ENCODE measurements around the gene PIGR.

PIGR gene

GRCh38 chr1:206909883-206910318 lies 36.4 kb downstream of the PIGR start:
- no peak for DNase-seq (ENCODE audit: low read depth in 2 of 2)

- DNase-seq (ENCODE audit: low read depth in 2 of 2), result no peak
Observed at GRCh38 chr1:206909161-206909882, 36.9 kb downstream of the PIGR start.

- no peak for DNase-seq (ENCODE audit: low read depth in 2 of 2)
Observed at GRCh38 chr1:206908038-206908437, 38.2 kb downstream of the PIGR start.

GRCh38 chr1:206907304-206907991 lies 38.8 kb downstream of the PIGR start:
- DNase-seq (ENCODE audit: low read depth in 2 of 2), result no peak

GRCh38 chr1:206905295-206906164 lies 40.7 kb downstream of the PIGR start:
- DNase-seq (ENCODE audit: low read depth in 2 of 2), result no peak

- DNase-seq (ENCODE audit: low read depth in 2 of 2), result no peak
Observed at GRCh38 chr1:206904423-206905142, 41.7 kb downstream of the PIGR start.

- no peak for DNase-seq (ENCODE audit: low read depth in 2 of 2)
Observed at GRCh38 chr1:206903687-206904086, 42.6 kb downstream of the PIGR start.

- DNase-seq (ENCODE audit: low read depth in 2 of 2), result no peak
Observed at GRCh38 chr1:206902702-206903101, 43.6 kb downstream of the PIGR start.

- no peak for DNase-seq (ENCODE audit: low read depth in 2 of 2)
Observed at GRCh38 chr1:206901944-206902343, 44.3 kb downstream of the PIGR start.

GRCh38 chr1:206900149-206900548 lies 46.1 kb downstream of the PIGR start:
- DNase-seq (ENCODE audit: low read depth in 2 of 2), result no peak

- DNase-seq (ENCODE audit: low read depth in 2 of 2), result no peak
Observed at GRCh38 chr1:206899717-206900116, 46.5 kb downstream of the PIGR start.

GRCh38 chr1:206898915-206899431 lies 47.3 kb downstream of the PIGR start:
- no peak for DNase-seq (ENCODE audit: low read depth in 2 of 2)

GRCh38 chr1:206898089-206898914 lies 48.0 kb downstream of the PIGR start:
- DNase-seq (ENCODE audit: low read depth in 2 of 2), result no peak

GRCh38 chr1:206897175-206897574 lies 49.1 kb downstream of the PIGR start, which contains the start of gene IL24:
IL24 (plus strand) TSS chr1:206897443; CDS start chr1:206897833, 390 bp downstream.
- no peak for DNase-seq (ENCODE audit: low read depth in 2 of 2)

- no peak for DNase-seq (ENCODE audit: low read depth in 2 of 2)
Observed at GRCh38 chr1:206896261-206896660, 50.0 kb downstream of the PIGR start.

- DNase-seq (ENCODE audit: low read depth in 2 of 2), result no peak
Observed at GRCh38 chr1:206895837-206896242, 50.4 kb downstream of the PIGR start.

GRCh38 chr1:206895325-206895724 lies 50.9 kb downstream of the PIGR start:
- DNase-seq (ENCODE audit: low read depth in 2 of 2), result no peak

- DNase-seq (ENCODE audit: low read depth in 2 of 2), result no peak
Observed at GRCh38 chr1:206893380-206893779, 52.9 kb downstream of the PIGR start.

GRCh38 chr1:206892351-206892984 lies 53.8 kb downstream of the PIGR start:
- DNase-seq (ENCODE audit: low read depth in 2 of 2), result no peak

GRCh38 chr1:206891412-206891811 lies 54.9 kb downstream of the PIGR start:
- no peak for DNase-seq (ENCODE audit: low read depth in 2 of 2)
